HuH-7 (cell line): ENCODE measurements around the gene NPB.
A peak's percentile ranks its signal among the peaks of the same experiment; 100 is the strongest.

Source experiments
- DNase-seq: peaks from one replicate; pipeline ENCODE4 v3.0.0; 2011; ENCODE audit warnings: low spot score

Gene NPB

DNA sequence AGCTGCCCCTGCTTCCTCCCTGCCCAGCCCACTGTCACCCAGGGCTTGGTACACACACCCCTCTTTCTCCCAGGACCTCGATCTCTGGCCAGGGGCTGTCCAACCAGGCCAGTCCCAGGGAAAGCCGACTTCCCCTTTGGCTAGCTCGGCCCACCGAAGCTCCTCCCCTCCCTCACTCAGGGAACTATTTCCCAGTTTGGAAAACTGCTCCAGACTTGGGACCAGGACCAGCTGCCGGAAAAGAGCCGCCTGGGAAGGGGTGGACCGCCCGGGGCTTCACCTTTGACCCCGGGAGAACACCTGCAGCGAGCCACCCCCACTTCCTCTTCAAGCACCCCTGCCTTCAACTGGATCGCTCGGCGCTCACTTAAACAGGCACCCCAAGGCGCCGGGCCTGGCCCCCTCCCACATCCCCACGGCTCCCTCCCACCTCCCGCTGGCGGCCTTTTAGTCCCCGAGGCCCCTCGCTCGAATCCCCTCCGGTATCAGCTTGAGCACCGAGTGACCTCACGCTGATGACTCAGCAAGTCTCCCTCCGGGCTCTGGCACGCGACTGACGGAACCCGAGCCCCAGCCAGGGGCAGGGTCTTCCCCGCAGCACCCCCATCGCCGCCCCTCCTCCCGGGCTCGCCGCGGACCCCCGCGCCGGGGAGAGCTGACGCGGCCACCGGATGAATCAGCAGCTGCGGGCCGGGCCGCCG lies 24.6 kb downstream of the NPB start:
- DNase-seq: peak; percentile 83

DNA sequence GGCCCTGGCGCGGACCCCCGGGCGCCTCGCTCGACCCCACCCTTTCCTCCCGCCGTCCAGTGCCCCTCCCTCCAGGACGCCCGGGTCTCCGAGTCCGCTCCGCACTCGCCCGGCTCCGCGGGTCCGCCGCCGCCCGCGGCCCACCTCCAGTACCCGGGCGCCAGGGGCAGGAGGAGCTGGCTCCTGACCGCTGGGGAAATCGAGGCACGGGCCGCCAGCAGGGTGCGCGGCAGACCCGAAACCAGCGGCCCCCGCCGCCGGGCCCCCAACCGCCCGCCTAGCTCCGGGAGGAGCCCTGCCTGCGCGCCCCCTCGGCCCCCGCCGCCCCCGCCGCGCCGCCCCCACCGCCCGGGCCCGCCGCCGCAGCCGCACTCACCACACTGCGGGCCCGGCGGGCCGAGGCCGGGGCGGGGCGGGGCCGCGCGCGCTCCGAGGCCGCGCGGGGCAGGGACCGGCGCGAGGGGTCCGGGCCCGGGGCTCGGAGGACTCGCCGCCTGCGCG lies 25.2 kb downstream of the NPB start:
- no peak for DNase-seq

DNA sequence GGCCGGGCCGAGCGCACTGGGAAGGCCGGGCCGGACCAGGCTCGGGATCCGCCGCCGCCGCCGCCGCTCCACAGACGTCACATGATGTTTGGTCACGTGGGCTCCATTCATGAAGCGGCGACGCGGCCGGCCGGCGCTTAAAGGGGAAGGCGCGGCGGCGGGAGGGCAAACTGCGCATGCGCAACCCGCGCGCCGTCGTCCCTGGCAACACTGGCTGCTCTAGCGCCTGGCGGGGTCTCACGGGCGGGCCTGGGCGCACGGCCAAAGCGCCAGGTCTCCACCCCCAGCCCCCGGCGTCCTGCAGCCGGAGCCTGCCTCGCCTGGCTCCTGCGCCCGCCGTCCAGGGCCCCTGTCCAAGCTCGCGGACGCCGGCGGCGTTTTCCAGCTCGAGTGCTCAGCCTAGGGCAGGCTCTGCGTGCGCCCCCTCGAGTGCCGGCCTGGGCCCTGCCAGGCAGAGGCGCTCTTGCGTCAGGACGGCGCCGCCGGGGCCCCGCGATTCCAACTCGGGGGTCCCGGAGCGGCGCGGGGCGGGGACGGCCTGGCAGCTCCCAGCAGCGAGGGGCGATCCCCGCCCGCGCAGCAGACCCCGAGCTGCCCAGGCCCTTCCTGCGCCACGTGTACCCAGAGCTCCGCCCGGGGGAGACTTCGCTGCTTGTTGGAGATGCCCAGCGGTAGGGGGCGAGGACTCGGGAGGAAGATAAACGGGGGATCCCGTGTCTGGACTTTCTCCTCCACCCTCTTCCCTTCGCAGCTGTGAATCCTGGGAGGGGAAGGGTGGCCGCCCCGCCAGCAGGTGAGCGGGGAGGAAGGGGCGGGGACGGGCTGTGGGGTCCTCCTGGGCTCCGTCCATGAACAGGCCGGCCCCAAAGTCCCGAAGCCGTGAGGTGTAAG lies 25.9 kb downstream of the NPB start, which contains the start of gene MAFG:
MAFG (minus strand) TSS at position 83 of the 891 bp plus-strand sequence. CDS start 4,550 bp downstream, outside the sequence.
- DNase-seq: peak; percentile 98

DNA sequence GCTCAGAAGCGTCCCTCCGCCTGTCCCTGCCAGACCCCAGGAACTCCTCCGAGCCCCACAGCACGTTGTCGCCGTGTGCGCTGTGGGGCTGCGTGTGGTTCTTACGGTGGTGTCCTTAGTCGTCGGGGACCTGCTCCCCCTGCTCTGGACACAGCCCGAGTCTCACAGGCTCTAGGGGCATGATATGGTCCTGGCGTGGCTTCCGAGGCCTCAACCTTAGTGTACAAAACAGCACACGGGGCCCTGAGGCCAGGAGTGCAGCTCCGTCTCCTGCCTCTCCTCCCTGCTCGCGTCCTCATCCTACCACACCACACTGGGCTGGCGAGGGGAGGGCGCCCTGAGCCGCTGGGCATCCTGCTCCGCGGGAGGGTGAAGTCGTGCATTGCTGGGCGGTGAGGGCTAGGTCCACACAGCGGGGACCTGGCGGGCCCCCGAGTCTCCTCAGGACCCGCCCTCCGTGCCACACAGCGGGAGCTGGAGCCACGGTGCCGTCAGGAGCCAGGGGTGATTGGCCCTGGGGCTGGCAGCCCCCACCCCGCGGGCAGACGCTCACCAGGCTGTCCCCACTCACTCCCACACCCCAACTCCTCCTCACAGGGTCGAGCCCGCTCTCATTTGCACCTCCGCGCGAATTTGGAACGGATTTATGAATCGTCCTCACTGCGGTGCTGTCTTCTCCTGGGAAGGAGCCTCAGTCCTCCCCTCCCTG lies 26.7 kb downstream of the NPB start:
- DNase-seq: peak; percentile 55

DNA sequence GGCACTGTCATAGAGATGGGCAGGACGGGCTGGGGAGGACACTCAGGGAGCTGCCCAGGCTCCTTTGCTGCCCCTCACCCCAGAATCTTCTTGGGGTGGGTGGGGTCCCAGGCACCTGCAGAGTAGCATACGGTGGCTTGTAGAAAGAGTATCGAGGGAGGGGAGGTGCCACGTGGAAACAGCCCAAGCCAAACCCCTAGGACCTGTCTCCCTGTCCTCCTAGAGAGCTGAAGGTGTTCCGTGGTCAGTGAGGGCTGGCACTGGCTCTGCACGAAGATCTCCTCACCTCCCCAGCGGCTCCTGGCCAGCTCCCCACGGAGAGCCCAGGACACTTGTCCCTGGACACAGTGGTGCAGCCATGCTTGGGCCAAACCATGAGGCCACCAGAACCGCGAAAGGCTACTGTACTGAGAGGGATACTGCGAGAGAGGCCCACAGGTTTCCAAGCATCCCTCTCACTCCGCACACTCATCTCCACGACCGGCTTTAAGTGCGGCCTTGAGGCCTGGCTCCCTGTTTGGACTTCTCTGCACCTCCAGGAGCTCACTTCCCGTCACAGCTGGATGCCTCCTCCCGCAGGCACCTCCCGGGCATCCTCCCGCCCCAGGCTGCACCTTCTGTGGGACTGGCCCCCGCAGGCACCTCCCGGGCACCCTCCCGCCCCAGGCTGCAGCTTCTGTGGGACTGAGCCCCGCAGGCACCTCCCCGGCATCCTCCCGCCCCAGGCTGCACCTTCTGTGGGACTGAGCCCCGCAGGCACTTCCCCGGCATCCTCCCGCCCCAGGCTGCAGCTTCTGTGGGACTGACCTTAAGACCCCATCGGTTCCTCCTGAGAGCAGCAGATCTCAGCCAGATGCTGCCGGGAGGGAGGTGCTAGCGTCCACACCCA lies 27.5 kb downstream of the NPB start:
- DNase-seq: no peak

DNA sequence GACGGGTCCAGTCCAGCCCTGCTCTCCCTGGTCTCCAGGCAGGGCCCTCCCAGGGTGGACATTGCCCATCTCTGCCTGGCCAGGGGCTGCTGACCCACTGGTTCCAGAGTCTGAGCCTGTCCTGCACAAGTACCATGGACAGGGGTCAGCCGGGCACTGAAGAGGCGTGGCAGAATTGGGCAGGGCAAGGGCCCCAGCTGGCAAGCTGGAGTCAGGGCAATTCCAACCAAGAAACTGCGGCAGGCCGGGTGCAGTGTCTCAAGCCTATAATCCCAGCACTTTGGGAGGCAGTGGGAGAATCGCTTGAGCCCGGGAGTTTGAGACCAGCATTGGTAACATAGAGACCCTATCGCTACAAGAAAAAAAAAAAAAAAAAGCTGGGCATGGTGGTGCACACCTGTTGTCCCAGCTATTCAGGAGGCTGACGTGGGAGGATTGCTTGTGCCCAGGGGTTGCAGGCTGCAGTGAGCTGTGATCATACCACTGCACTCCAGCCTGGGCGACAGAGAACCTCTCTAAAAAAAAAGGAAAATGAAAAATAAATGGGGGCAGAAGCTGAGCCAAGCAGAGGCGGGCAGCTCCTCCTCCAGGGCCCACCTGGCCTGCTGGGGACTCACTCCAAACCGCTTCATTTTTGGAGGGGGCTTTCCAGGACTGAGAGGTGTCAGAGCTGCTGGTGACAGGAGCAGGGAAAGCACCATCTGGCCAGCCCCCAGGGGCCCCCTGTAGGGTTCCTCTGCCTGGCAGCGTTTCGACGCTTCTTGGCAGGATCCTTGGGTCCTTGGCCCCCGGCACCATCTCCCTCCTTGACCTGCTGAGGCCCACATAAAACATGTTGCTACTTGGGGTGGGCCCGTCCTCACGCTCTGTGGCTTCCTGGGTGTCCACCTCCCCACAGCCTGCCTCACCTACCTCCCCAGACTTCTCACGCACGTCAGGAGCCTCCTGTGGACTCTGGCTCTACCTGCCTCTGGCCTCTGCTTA lies 28.4 kb downstream of the NPB start:
- no peak for DNase-seq

DNA sequence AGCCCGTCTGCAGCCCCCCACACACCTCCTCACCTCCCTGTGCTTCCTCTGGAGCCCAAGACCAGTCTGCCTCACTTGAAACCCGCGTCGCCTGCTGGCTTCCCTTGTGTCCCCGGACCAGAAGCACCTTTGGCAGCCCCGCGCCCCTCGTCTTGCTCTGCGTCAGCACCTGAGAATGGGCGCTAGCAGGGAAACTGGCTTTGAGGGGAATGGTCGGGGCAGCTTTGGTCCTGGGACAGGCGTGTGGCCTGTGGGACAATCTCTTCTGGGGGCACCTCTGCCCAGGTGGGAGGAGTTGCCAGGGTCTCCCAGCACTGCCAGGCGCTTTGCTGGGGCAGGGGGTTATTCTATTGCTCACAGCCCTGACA lies 29.1 kb downstream of the NPB start:
- no peak for DNase-seq

DNA sequence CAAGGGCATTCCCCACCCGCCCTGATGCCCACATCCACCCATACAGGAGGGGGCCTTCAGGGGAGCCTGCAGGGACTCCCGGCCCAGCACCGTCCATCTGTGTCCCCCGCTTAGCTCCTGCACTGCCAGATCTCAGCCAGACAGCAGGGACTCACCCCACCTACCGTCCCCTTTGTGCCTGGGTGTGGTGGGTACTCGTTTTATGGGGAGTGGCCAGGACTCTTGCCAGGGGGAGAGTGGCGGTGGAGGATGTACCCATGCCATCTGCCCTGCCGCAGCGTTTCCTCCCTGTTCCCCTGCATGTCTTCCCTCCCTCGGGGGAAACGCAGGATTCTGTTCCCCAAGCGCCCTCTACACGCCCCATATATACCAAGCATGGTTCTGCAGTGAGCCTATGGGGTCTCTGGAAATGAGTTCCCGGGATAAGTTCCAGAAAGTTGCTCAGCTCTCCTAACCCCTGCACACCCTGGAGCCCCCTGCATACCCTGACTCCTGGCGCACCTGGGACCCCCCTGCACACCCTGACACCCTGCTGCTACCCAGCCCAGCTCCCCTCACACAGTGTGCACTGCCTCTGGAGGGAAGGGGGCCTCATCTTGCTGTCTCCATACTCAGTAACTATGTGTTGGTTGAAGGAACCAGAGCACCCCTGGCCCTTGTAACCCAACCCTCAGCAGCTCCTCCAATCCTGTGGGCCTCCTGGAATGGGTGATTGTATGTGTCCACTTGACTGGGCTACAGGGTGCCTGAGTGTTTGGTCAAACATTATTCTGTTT lies 29.7 kb downstream of the NPB start:
- DNase-seq: no peak

DNA sequence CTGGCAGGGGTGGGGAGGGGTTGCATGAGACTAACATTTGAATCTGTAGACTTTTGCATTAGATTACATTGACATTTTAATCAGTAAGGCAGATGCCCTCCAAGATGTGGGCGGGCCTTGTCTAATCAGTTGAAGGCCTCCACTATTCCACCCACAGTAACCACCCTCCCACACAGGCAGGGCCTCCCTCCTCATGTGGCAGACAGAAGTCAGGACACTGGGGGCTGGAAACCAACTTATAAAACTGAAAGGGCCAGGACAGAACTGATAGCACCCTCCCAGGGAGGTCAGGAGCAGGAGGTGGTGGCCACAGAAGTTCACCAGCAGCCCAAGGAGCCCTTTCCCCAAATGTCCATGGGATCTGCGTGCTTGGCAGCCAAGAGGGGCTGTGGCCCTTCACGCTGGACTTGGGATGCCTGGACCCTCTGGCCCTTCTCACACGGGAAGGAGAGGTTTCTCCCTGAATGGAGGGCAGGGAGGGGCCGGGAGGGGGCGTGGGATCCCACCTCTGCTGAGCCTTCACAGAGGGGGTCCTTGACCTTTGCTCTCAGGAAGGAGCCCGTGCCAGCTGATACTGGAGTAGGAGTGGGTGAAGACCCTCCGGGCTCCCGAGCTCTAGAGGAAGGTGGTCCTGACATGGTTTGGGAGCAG lies 30.4 kb downstream of the NPB start:
- no peak for DNase-seq

DNA sequence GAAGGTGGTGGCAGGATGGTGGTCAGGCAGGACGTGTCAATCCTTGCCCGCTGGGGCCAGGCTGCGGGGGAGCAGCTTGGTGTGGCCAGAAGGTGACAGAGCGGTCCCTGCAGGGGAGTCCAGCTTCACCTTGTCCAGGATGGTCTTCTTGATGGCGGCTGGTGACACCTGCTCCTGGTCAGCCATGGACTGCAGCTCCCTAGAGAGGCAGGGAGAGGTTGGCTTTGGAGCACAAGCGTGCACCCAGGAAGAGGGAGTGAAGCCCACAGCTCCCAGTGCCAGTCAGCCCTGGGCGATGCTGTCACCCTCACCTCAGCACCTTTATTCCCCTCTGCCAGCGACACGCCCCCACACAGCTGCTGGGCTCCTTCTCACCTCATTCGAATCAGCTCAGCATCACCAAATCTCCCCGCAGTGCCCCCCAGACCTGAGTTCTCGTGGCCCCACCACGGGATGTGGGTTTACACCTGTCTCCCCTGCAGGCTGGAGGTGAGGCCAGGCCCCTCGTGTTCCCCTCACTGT lies 31.2 kb downstream of the NPB start:
- no peak for DNase-seq

DNA sequence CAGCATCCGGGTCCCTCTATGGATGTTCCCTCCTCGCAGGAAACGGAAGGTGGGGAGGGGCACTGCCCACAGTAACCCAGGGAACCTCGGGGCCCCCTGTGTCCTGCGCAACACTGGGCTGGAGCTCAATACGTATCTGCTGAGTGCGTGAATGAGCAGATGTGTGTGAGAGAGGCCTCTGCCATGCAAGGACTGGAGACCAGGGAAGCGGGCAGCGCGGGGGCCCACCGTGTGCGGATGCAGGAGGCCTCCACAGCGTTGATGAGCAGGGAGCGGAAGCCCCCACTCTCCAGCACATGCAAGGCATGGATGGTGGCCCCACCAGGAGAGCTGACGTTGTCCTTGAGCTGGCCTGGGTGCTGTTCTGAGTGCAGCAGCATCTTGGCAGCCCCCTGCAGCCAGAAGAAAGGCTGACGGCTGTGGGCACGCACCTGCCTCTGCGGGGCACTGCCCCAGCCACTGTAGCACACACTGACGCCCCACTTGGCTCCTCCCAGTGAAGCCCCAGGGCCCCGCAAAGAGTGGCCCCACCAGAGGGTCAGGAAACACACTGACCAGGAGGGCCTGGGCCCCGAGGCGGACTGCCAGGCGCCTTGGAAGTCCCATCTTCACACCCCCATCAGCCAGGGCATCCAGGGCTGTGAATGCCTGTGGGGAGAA lies 32.2 kb downstream of the NPB start:
- DNase-seq: no peak

DNA sequence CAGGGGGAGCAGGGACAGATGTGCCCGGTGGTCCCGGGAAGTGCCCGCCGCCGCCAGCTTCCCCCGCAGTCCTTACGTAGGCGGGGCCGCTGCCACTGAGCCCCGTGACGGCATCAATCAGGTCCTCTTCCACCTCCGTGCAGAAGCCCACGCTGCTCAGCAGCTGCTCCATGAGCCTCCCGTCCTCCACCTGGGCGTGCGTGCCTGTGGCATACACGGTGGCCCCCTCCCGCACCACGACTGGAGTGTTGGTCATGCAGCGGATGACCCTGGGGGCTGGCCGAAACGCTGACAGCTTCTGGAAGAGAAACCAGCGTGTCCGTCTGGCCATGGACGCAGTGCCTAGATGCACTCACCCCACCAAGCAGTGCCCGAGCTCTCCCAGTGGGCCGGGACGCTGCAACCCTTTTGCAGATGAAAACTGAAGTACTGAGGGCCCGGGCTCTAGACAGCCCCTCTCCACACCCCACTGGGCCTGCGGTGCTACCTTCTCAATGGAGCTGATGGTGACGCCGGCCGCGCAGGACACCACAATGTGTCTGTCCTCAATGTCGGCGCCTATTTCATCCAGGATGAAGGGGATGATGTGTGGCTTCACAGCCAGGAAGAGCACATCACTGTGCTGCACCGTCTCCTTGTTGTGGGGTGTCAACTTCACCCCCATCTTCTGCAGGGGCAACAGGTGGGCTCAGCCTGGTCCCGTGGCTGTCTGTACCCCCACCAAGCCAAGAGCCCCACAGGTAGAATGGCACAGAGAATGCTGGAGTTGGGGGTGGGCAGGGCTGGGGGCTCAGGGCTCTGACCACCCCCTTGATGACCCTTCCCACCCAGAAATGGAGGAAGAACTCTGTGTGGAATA lies 33.0 kb downstream of the NPB start:
- DNase-seq: no peak

DNA sequence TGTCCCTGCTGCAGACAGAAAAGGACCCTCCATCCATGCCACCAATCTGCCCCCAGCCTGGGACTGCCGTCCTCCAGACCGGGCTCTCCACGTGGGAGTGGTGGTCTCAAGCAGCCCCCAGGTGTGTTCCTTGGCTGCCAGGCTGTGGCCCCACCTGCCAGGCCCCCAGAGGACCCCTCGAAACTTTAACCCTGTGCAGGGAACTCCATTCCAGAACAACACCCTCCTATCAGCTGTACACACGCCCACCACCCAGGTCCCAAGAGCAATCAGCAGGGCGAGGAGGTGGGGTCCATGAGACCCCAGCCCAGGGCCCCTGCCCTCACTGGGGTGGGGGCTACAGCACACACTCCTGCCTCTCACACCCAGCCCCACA lies 33.7 kb downstream of the NPB start:
- DNase-seq: no peak

DNA sequence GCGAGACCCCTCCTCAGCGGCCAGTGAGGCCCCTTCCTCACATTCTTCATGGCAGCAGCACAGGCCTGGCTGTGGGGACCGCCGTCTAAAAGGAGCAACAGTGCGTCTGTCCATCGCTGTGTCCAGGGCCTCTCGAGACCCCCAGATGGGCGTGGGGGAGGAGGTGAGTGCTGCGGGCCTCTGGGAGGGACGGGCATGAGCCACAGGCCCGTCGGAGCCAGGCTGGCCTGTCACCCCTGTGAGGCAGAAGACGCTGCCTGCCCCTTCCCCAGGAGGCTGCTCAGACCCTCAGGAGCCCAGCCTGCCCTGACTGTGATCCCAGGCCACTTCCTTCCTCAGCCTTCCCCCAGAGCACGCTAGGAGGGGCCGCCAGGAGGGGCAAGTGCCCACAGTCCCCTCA lies 37.2 kb downstream of the NPB start:
- DNase-seq: no peak

DNA sequence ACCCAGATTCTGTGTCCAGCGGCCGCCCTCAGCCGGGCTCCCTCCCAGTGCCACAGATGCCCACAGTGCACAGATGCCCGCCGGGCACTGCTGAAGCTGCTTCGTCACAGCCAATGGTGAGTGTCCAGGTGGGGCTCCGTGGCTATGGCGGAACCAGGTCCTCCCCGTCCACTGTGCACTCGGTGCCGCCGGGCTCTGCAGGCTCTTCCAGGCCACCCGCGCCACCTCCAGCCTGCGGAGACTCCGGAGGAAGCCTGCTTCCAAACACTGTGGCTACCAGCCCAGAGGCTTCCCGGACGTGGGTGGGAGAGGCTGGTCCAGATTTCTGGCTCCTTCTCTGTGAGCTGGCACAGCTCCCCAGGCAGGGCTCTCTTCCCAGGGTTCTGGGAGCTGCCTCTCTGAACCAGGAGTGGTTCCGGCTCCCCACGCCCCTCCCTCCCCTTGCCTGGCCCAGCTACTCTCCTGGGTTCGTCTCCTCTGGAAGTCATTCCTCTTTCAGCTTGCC lies 37.9 kb downstream of the NPB start:
- no peak for DNase-seq

DNA sequence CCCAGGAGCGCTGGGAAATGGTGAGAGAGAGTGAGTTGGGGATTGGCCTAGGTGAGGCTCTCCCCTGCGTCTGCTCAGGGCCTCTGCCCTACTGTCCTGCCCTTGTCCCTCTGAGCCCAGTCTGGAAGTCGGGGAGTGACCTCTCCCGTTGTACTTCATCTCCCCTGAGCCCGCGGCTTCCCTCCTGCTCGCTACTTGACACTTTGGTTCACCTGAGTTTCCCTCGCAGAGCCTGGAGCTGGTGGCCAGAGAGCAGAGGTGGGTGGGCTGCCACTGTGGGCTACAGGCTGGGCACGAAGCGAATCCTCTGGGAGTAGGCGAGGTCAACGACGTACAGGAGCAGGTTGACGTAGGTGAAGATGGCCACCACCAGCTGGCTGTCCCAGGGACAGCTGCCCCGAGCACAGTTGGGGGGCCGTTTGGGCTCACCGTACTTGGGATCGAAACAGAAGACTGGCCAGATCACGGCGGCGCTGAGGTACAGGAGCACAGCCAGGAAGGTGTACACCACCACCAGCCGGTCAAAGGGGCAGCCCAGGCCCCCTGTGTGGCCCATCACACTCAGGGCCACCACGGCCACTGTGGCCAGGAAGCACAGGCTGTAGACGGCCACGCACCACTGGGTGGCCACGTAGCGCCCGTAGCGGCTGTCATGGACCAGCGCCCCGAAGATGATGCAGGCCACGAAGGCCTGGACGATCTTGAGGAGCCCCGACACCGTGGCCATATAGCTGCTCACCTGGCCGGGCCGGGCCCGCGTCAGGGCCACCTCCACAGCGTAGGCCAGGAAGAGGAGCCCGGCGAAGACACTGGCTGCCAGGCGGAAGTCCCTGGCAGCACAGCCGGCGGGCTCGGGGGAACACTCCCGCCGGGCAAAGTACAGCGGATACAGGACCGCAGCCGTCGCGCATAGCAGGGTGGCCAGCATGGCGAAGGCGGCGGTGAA lies 38.8 kb downstream of the NPB start:
- DNase-seq: no peak
